ENCODE data around the gene BMPR1B.

GRCh38 chr4:95198961-95199360, 441.2 kb downstream of the BMPR1B start:
- TF ChIP-seq, protein P1, sequence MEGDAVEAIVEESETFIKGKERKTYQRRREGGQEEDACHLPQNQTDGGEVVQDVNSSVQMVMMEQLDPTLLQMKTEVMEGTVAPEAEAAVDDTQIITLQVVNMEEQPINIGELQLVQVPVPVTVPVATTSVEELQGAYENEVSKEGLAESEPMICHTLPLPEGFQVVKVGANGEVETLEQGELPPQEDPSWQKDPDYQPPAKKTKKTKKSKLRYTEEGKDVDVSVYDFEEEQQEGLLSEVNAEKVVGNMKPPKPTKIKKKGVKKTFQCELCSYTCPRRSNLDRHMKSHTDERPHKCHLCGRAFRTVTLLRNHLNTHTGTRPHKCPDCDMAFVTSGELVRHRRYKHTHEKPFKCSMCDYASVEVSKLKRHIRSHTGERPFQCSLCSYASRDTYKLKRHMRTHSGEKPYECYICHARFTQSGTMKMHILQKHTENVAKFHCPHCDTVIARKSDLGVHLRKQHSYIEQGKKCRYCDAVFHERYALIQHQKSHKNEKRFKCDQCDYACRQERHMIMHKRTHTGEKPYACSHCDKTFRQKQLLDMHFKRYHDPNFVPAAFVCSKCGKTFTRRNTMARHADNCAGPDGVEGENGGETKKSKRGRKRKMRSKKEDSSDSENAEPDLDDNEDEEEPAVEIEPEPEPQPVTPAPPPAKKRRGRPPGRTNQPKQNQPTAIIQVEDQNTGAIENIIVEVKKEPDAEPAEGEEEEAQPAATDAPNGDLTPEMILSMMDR (IDR thresholded peaks at IDR 0.05): no peak
- TF ChIP-seq ZFX (IDR thresholded peaks at IDR 0.05; ENCODE audit: borderline replicate concordance): no peak
